NCI-H1048 (cell line): ENCODE results near the gene FRK.
"Not testable (repeated sequence)": the region's sequence is repeated elsewhere in the genome, so short reads cannot be mapped to it uniquely, and the experiment has no call there.

ENCODE experiments used
- DNase-seq: peaks from one replicate; lab custom pipeline; 2025; lab: John Stamatoyannopoulos, UW

FRK gene

GRCh38 chr6:116008470-116009243, 52.0 kb downstream of the FRK start:
- no peak for DNase-seq

GRCh38 chr6:116004841-116005815, 55.6 kb downstream of the FRK start:
- DNase-seq, result no peak

- no peak for DNase-seq
Measured at GRCh38 chr6:116003668-116004067, 57.0 kb downstream of the FRK start.

DNA sequence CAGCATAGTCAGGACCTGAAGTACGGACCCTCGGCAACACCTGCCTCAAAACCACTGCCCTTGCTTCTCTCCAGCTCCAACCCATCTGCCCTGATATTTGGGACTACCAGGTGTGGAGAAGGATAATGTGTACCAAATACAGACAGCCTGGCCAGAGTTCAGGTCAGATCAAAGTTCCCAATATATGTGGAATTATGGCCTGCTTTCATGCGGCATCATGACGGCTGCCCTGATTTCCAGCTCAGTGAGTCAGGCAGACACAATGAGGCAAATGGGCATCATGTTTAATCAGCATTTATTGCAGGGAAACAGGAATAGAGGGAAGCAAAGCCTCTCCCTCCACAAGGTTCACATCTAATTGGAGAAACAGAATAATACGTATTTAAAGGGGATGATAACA, 57.9 kb downstream of the FRK start:
- DNase-seq, result no peak

- DNase-seq, result no peak
Measured at GRCh38 chr6:115999235-115999634, 61.5 kb downstream of the FRK start.

GRCh38 chr6:115997990-115998585, 62.6 kb downstream of the FRK start:
- DNase-seq, result no peak

DNA sequence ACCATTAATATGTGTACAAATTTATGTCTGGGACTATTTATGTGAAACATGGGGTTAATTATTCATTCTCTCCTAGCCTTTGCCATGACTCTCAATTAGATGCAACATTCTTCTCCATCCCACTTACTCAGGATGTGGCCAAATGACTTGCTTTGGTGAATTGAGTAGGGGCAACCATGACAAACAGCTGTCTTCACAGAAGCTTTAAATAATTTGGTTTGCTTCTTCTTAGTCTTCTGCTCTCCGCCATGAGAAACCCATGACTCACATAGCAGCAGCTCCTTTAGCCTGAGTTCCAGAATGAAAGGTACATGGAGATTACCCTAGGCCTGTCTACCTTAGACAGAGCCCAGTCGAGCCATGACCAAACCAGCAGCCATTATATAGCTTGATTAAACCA, 74.7 kb downstream of the FRK start:
- DNase-seq, result no peak

GRCh38 chr6:115984809-115985208, 75.9 kb downstream of the FRK start:
- DNase-seq, result no peak

GRCh38 chr6:115983998-115984397, 76.7 kb downstream of the FRK start:
- DNase-seq, result no peak

- DNase-seq, result no peak
Measured at GRCh38 chr6:115982453-115982852, 78.2 kb downstream of the FRK start.

DNA sequence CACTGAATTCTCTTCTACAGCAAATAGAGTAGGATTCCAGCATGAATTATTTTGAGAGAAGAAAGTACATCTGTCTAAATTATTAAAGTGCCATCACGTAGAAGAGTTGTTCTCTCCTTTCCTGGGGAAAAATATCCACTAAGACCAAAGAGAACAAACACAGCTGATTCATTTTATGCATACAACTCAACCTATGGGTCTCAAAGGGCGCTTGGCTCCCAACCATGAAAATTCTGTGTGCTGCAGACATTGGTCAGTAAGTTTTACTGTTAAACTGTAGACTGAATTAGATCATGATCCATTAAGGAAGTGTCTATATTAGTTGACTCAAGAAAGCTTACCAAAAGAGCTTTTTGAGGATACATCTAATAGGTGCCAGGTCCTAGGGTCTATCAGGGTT, 83.5 kb downstream of the FRK start:
- DNase-seq, result no peak

GRCh38 chr6:115976321-115976870, 84.3 kb downstream of the FRK start:
- no peak for DNase-seq

- no peak for DNase-seq
Measured at GRCh38 chr6:115972679-115973078, 88.0 kb downstream of the FRK start.

GRCh38 chr6:115971785-115972184, 88.9 kb downstream of the FRK start:
- no peak for DNase-seq

GRCh38 chr6:115969930-115970273, 90.8 kb downstream of the FRK start:
- no peak for DNase-seq

- no peak for DNase-seq
Measured at GRCh38 chr6:115969207-115969929, 91.3 kb downstream of the FRK start.

- DNase-seq, result not testable (repeated sequence)
Measured at GRCh38 chr6:115960286-115960685, 100.4 kb downstream of the FRK start.

DNA sequence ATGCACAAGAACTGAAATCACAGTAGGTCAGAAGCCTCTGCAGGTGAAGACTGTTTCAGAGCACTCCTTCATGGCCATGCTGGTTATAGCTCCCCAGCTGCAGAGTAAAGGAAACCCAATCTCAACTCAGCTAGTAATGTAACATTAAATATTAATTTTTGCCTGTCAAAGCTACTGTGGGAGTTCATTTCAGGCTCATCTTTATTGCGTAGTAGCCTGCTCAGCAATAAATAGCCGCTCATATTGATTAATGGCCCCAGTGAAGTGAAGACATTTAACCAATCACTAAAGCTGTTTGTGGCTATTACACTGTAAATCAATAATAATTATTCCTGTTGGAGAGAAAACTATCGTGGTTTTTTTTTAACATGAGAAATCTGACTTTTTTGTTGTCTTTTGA, 101.7 kb downstream of the FRK start:
- no peak for DNase-seq

- no peak for DNase-seq
Measured at GRCh38 chr6:115954740-115955139, 106.0 kb downstream of the FRK start.

- no peak for DNase-seq
Measured at GRCh38 chr6:115948751-115949150, 111.9 kb downstream of the FRK start.

- no peak for DNase-seq
Measured at GRCh38 chr6:115947966-115948541, 112.6 kb downstream of the FRK start.
